ENCODE results near the gene TOPBP1.
A peak's percentile ranks its signal among the peaks of the same experiment; 100 is the strongest.

The TOPBP1 gene

GRCh38 chr3:133573054-133573628, 88.6 kb downstream of the TOPBP1 start:
- DNase-seq (ENCODE audit: extremely low read depth, insufficient read length): peak; percentile 100
- peak; percentile 19 for TF ChIP-seq CTCF (IDR thresholded peaks at IDR 0.05; ENCODE audit: insufficient read depth, low read length, poor library complexity, severe bottlenecking)

GRCh38 chr3:133572158-133573053, 89.3 kb downstream of the TOPBP1 start:
- peak; percentile 70 for DNase-seq (ENCODE audit: extremely low read depth, insufficient read length)
- TF ChIP-seq CTCF (IDR thresholded peaks at IDR 0.05; ENCODE audit: insufficient read depth, low read length, poor library complexity, severe bottlenecking): no peak
- Histone ChIP-seq H3K27me3 (replicated peaks; ENCODE audit: control insufficient read depth, insufficient read depth, low read length) (no peaks in the 10 kb centered on the region), H3K4me3 (replicated peaks; ENCODE audit: low read depth, low read length) (peak overlapping the region; percentile 53), H3K36me3 (ENCODE audit: control insufficient read depth, insufficient read depth, low read length) (peaks cover 6% of the 10 kb centered on the region)

More at GRCh38 chr3:133573054-133573628, 88.6 kb downstream of the TOPBP1 start:
- Histone ChIP-seq H3K27me3 (replicated peaks; ENCODE audit: control insufficient read depth, insufficient read depth, low read length) (no peaks in the 10 kb centered on the region), H3K36me3 (ENCODE audit: control insufficient read depth, insufficient read depth, low read length) (peaks cover 10% of the 10 kb centered on the region), H3K4me3 (replicated peaks; ENCODE audit: low read depth, low read length) (peak overlapping the region; percentile 63)

- Histone ChIP-seq H3K4me3 (replicated peaks; ENCODE audit: low read depth, low read length) (no peak overlapping the region), H3K36me3 (ENCODE audit: control insufficient read depth, insufficient read depth, low read length) (peaks cover 1% of the 10 kb centered on the region; the same call in 1 of the 2 replicates), H3K27me3 (replicated peaks; ENCODE audit: control insufficient read depth, insufficient read depth, low read length) (no peaks in the 10 kb centered on the region)
- TF ChIP-seq CTCF (IDR thresholded peaks at IDR 0.05; ENCODE audit: insufficient read depth, low read length, poor library complexity, severe bottlenecking): no peak
- no peak for DNase-seq (ENCODE audit: extremely low read depth, insufficient read length)
These were observed 90.8 kb downstream of the TOPBP1 start for GRCh38 chr3:133570937-133571320.

GRCh38 chr3:133570139-133570936, 91.4 kb downstream of the TOPBP1 start:
- no peak overlapping the region for H3K4me3 ChIP-seq (replicated peaks; ENCODE audit: low read depth, low read length)
- no peaks in the 10 kb centered on the region for H3K27me3 ChIP-seq (replicated peaks; ENCODE audit: control insufficient read depth, insufficient read depth, low read length)
- H3K36me3 ChIP-seq (ENCODE audit: control insufficient read depth, insufficient read depth, low read length): peaks cover 1% of the 10 kb centered on the region; the same call in 1 of the 2 replicates
- no peak for DNase-seq (ENCODE audit: extremely low read depth, insufficient read length)
- TF ChIP-seq CTCF (IDR thresholded peaks at IDR 0.05; ENCODE audit: insufficient read depth, low read length, poor library complexity, severe bottlenecking): no peak

GRCh38 chr3:133568294-133569014, 93.3 kb downstream of the TOPBP1 start:
- TF ChIP-seq CTCF (IDR thresholded peaks at IDR 0.05; ENCODE audit: insufficient read depth, low read length, poor library complexity, severe bottlenecking): no peak
- Histone ChIP-seq H3K36me3 (ENCODE audit: control insufficient read depth, insufficient read depth, low read length) (no peaks in the 10 kb centered on the region), H3K27me3 (replicated peaks; ENCODE audit: control insufficient read depth, insufficient read depth, low read length) (no peaks in the 10 kb centered on the region), H3K4me3 (replicated peaks; ENCODE audit: low read depth, low read length) (no peak overlapping the region)
- no peak for DNase-seq (ENCODE audit: extremely low read depth, insufficient read length)

Data from GM06990 (cell line).